NT2/D1 (cell line): ENCODE measurements around the gene OBSCN.

Source experiments
- SUZ12 ChIP-seq: IDR thresholded peaks from 2 replicates; pipeline ENCODE4 v1.6.1; 2011; ENCODE audit not compliant: insufficient read length, insufficient read depth; ENCODE audit errors: extremely low read depth
- ZNF274 ChIP-seq: IDR thresholded peaks from 2 replicates; pipeline ENCODE4 v1.6.1; 2011; ENCODE audit warnings: mild to moderate bottlenecking, low read depth, low read length

DNA sequence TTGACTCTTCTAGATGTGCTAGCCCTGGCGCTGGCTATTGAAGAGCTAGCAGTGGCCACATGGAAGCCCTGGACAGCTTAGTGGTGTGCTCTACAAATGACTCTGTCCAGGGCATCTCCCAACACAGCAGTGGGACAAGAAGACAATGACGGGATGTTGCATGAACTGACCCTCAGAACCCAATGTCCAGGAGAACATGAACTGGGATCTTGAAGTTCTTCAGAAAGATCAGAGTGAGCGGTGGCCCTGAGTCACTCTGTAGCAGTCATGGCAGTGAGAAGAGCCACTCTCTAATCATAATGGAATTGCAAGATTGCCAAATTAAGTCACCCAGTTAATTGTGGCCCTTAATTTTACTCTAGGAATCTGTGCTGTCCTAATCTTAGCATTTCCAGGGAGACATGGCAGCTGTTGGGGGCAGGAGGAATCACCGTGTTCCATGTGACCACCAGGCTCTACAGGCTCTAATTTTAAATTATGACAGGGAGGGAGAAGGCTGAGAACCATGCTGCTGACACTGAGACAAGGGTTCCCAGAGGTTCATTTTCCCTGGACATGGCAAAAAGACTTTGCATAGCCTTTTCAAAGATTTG lies 10.2 kb upstream of the OBSCN start:
- TF ChIP-seq SUZ12, result no peak
- TF ChIP-seq ZNF274, result no peak
